G401.6 (cell line): ENCODE results near the gene IGDCC3.
A peak's percentile ranks its signal among the peaks of the same experiment; 100 is the strongest.
"Not testable (repeated sequence)": the region's sequence is repeated elsewhere in the genome, so short reads cannot be mapped to it uniquely, and the experiment has no call there.

Source experiments
- FAIRE-seq: peaks from 2 replicates; lab custom pipeline; 2012; peaks lifted over from hg19 to GRCh38; lab: Jason Lieb, UNC

Gene IGDCC3

GRCh38 chr15:65405791-65406423 lies 28.1 kb upstream of the IGDCC3 start:
- no peak for FAIRE-seq

GRCh38 chr15:65404186-65404872 lies 26.5 kb upstream of the IGDCC3 start:
- FAIRE-seq, result no peak

GRCh38 chr15:65402961-65403360 lies 25.2 kb upstream of the IGDCC3 start:
- no peak for FAIRE-seq

- FAIRE-seq, result no peak
These were observed 23.9 kb upstream of the IGDCC3 start for GRCh38 chr15:65401611-65402240.

- FAIRE-seq, result peak; percentile 60
These were observed 23.2 kb upstream of the IGDCC3 start for GRCh38 chr15:65400760-65401610.

- no peak for FAIRE-seq
These were observed 22.2 kb upstream of the IGDCC3 start for GRCh38 chr15:65399997-65400396.

- FAIRE-seq, result no peak
These were observed 21.4 kb upstream of the IGDCC3 start for GRCh38 chr15:65399001-65399706.

- not testable (repeated sequence) for FAIRE-seq
These were observed 20.7 kb upstream of the IGDCC3 start for GRCh38 chr15:65398486-65398885.

- FAIRE-seq, result no peak
These were observed 19.1 kb upstream of the IGDCC3 start for GRCh38 chr15:65396965-65397317.

GRCh38 chr15:65396283-65396964 lies 18.6 kb upstream of the IGDCC3 start:
- FAIRE-seq, result no peak

- FAIRE-seq, result no peak
These were observed 17.9 kb upstream of the IGDCC3 start for GRCh38 chr15:65395567-65396202.

- no peak for FAIRE-seq
These were observed 17.1 kb upstream of the IGDCC3 start for GRCh38 chr15:65394936-65395335.

- FAIRE-seq, result no peak
These were observed 16.5 kb upstream of the IGDCC3 start for GRCh38 chr15:65394280-65394789.

- FAIRE-seq, result no peak
These were observed 15.8 kb upstream of the IGDCC3 start for GRCh38 chr15:65393557-65393956.

GRCh38 chr15:65393091-65393490 lies 15.3 kb upstream of the IGDCC3 start:
- FAIRE-seq, result no peak

- FAIRE-seq, result no peak
These were observed 14.6 kb upstream of the IGDCC3 start for GRCh38 chr15:65392368-65392767.

GRCh38 chr15:65391732-65392131 lies 13.9 kb upstream of the IGDCC3 start:
- no peak for FAIRE-seq

GRCh38 chr15:65390447-65390846 lies 12.6 kb upstream of the IGDCC3 start:
- peak; percentile 13 for FAIRE-seq

- FAIRE-seq, result no peak
These were observed 11.4 kb upstream of the IGDCC3 start for GRCh38 chr15:65389226-65389625.

- no peak for FAIRE-seq
These were observed 10.7 kb upstream of the IGDCC3 start for GRCh38 chr15:65388306-65389080.
